CD14-positive monocyte (primary cell): Measurements from ENCODE around the gene PGM5. TPM values are rescaled to one million over a fixed set of nuclear protein-coding genes. Genes with fewer than 3 reads are reported as not detected.

Source experiments
- DNase-seq, 3 donors: peaks; one replicate each; pipeline ENCODE4 v3.0.0-alpha.2; 2011 to 2022
- H2AFZ ChIP-seq: 2 replicates; pipeline ENCODE4 v1.6.0; 2012; ENCODE audit warnings: mild to moderate bottlenecking, low read depth, low read length, inconsistent platforms; ENCODE audit not compliant: insufficient read depth, poor library complexity, severe bottlenecking
- H3K27ac ChIP-seq, 2 donors: 1 replicate in 1 of 2; 2 replicates in 1 of 2; pipeline ENCODE4 v1.5.1; 2012 to 2013; ENCODE audit warnings: low read length in 2 of 2, control low read depth in 1 of 2, inconsistent platforms in 1 of 2, low read depth in 1 of 2, mild to moderate bottlenecking in 1 of 2
- H3K27me3 ChIP-seq, 2 donors: one replicate each; pipeline versions ENCODE4 v1.6.0 to v1.6.1; 2011 to 2013; ENCODE audit warnings: low read length in 2 of 2; ENCODE audit not compliant: control insufficient read depth in 2 of 2, insufficient read depth in 2 of 2
- H3K36me3 ChIP-seq, 2 donors: replicated peaks in 1 of 2; 1 replicate in 1 of 2; 2 replicates in 1 of 2; pipeline versions ENCODE4 v1.5.1 to v1.6.1; 2012 to 2013; ENCODE audit warnings: low read length in 2 of 2, control low read depth in 1 of 2, inconsistent platforms in 1 of 2, mild to moderate bottlenecking in 1 of 2; ENCODE audit not compliant: insufficient read depth in 2 of 2, control insufficient read depth in 1 of 2
- H3K4me1 ChIP-seq, 2 donors: 1 replicate in 1 of 2; 2 replicates in 1 of 2; pipeline versions ENCODE4 v1.5.1 to v1.6.1; 2012 to 2013; ENCODE audit warnings: low read length in 2 of 2, control low read depth in 1 of 2, inconsistent platforms in 1 of 2, mild to moderate bottlenecking in 1 of 2, moderate library complexity in 1 of 2; ENCODE audit not compliant: insufficient read depth in 2 of 2, control insufficient read depth in 1 of 2
- H3K4me2 ChIP-seq: replicated peaks from 2 replicates; pipeline ENCODE3; 2012; ENCODE audit warnings: low read length, moderate library complexity, mild to moderate bottlenecking; ENCODE audit not compliant: poor library complexity, severe bottlenecking; ENCODE audit errors: extremely low read depth
- H3K4me3 ChIP-seq, 3 experiments: fragments of 200-600 bp in 1 of 3; sonication (generic) in 1 of 3; replicated peaks in 1 of 3; 1 replicate in 2 of 3; 2 replicates in 1 of 3; pipeline ENCODE4 v1.5.1; 2011 to 2013; ENCODE audit warnings: low read length in 3 of 3, mild to moderate bottlenecking in 3 of 3, control low read depth in 2 of 3, low read depth in 2 of 3, inconsistent platforms in 1 of 3, moderate library complexity in 1 of 3
- H3K79me2 ChIP-seq: 2 replicates; pipeline ENCODE4 v1.6.0; 2012; ENCODE audit warnings: mild to moderate bottlenecking, control low read depth, inconsistent platforms, low read length, moderate library complexity; ENCODE audit not compliant: insufficient read depth
- H3K9ac ChIP-seq: 2 replicates; pipeline ENCODE4 v1.6.0; 2017; ENCODE audit warnings: low read length, mild to moderate bottlenecking; ENCODE audit not compliant: insufficient read depth, poor library complexity, severe bottlenecking
- H3K9me3 ChIP-seq, 2 donors: replicated peaks in 1 of 2; 1 replicate in 1 of 2; 2 replicates in 1 of 2; pipeline versions ENCODE4 v1.5.1 to v1.6.1; 2012 to 2013; ENCODE audit warnings: low read length in 2 of 2, control low read depth in 1 of 2; ENCODE audit not compliant: control insufficient read depth in 1 of 2, insufficient read depth in 1 of 2
- H4K20me1 ChIP-seq: 2 replicates; pipeline ENCODE4 v1.6.0; 2012; ENCODE audit warnings: mild to moderate bottlenecking, low read length, control low read depth, moderate library complexity; ENCODE audit not compliant: insufficient read depth
- H3K27ac Mint-ChIP-seq, 7 donors: one replicate each; pipeline ENCODE4 v1.8.0; 2020; ENCODE audit warnings: mild to moderate bottlenecking in 7 of 7, mixed read lengths in 7 of 7, moderate library complexity in 6 of 7, inconsistent platforms in 2 of 7
- H3K27me3 Mint-ChIP-seq, 3 donors: one replicate each; pipeline ENCODE4 v1.8.0; 2021 to 2022; ENCODE audit warnings: low read depth in 3 of 3, mild to moderate bottlenecking in 3 of 3, mixed read lengths in 3 of 3, moderate library complexity in 3 of 3, inconsistent platforms in 1 of 3
- H3K36me3 Mint-ChIP-seq, 2 donors: one replicate each; pipeline ENCODE4 v1.8.0; 2020; ENCODE audit warnings: mixed read lengths in 2 of 2, inconsistent platforms in 1 of 2, mild to moderate bottlenecking in 1 of 2
- H3K4me1 Mint-ChIP-seq: one replicate; pipeline ENCODE4 v1.8.0; 2020; ENCODE audit warnings: mild to moderate bottlenecking, mixed read lengths
- H3K4me3 Mint-ChIP-seq, 2 donors: one replicate each; pipeline ENCODE4 v1.8.0; 2020; ENCODE audit warnings: mild to moderate bottlenecking in 2 of 2, mixed read lengths in 2 of 2, moderate library complexity in 1 of 2
- H3K9me3 Mint-ChIP-seq, 7 donors: one replicate each; pipeline ENCODE4 v1.8.0; 2020 to 2022; ENCODE audit warnings: mixed read lengths in 7 of 7, mild to moderate bottlenecking in 6 of 7, moderate library complexity in 6 of 7, inconsistent platforms in 2 of 7
- WGBS: methylation state at CpG from one replicate; pipeline ENCODE4 v1.1.5; 2013; ENCODE audit warnings: missing lambda C conversion rate; ENCODE audit not compliant: insufficient coverage; 5-methylcytosine and 5-hydroxymethylcytosine counted together
- intact Hi-C, 2 donors: fragments of 100-400 bp; cut with micrococcal nuclease; formaldehyde crosslinking; loops; one replicate each; pipeline versions ENCODE4 v1.15.0 to v1.15.1; 2023
- polyA plus RNA-seq, 3 donors: library from polyadenylated mRNA; depleted of rRNA in 1 of 3; unstranded in 2 of 3; stranded (reverse) in 1 of 3; fragments of 300-500 nt in 2 of 3; fragments of >200 nt in 1 of 3; fragmentation: Illumina TruSeq in 2 of 3; gene quantifications; 1 replicate in 2 of 3; 2 replicates in 1 of 3; pipeline ENCODE4 v1.2.3, GENCODE V29; 2012 to 2021
- TF ChIP-seq, protein P1 (sequence below): fragments of 200-600 bp; IDR thresholded peaks from one replicate; pipeline ENCODE4 v1.8.0; 2022; ENCODE audit warnings: antibody characterized with exemption, mild to moderate bottlenecking

PGM5 gene
- polyA plus RNA-seq, 3 donors, result 0.35 to 1.2 (median 1.1) TPM

- peaks cover 11% of the 10 kb centered on the region for H3K4me1 Mint-ChIP-seq
- no peak overlapping the region for H2AFZ ChIP-seq
- H3K4me3 Mint-ChIP-seq, result no peak overlapping the region
Observed at GRCh38 chr9:68472119-68472518, 115.7 kb downstream of the PGM5 start.

GRCh38 chr9:68473790-68474189 lies 117.4 kb downstream of the PGM5 start:
- Histone ChIP-seq H3K9ac (no peak overlapping the region), H3K27me3 (no peaks in the 10 kb centered on the region), H3K9me3 (no peaks in the 10 kb centered on the region), H4K20me1 (no peaks in the 10 kb centered on the region), H3K79me2 (no peaks in the 10 kb centered on the region), H3K4me2 (no peak overlapping the region), H3K27ac (no peak overlapping the region), H3K36me3 (no peaks in the 10 kb centered on the region), H3K4me1 (peaks cover 0 to 2% of the 10 kb centered on the region in 2 donors), H3K4me3 (no peak overlapping the region), H2AFZ (no peak overlapping the region)
- Mint-ChIP-seq H3K9me3 (peaks cover 0 to 1% (median 0%) of the 10 kb centered on the region in 7 donors), H3K4me3 (no peak overlapping the region), H3K27ac (peak overlapping the region in 1 of 7 donors; percentile 48), H3K4me1 (peaks cover 11% of the 10 kb centered on the region), H3K27me3 (peaks cover 0 to 4% (median 0%) of the 10 kb centered on the region in 3 donors), H3K36me3 (no peaks in the 10 kb centered on the region)
- 0% methylated on average over 1 of the region's 3 CpGs for WGBS
- DNase-seq, result peak; percentile 14 to 30 (median 21)
- TF ChIP-seq, protein P1, sequence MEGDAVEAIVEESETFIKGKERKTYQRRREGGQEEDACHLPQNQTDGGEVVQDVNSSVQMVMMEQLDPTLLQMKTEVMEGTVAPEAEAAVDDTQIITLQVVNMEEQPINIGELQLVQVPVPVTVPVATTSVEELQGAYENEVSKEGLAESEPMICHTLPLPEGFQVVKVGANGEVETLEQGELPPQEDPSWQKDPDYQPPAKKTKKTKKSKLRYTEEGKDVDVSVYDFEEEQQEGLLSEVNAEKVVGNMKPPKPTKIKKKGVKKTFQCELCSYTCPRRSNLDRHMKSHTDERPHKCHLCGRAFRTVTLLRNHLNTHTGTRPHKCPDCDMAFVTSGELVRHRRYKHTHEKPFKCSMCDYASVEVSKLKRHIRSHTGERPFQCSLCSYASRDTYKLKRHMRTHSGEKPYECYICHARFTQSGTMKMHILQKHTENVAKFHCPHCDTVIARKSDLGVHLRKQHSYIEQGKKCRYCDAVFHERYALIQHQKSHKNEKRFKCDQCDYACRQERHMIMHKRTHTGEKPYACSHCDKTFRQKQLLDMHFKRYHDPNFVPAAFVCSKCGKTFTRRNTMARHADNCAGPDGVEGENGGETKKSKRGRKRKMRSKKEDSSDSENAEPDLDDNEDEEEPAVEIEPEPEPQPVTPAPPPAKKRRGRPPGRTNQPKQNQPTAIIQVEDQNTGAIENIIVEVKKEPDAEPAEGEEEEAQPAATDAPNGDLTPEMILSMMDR, result no peak
- intact Hi-C loops, result no loop called here

More at GRCh38 chr9:68472119-68472518, 115.7 kb downstream of the PGM5 start:
- Histone ChIP-seq H3K36me3 (no peaks in the 10 kb centered on the region), H3K4me3 (no peak overlapping the region), H3K79me2 (no peaks in the 10 kb centered on the region), H3K4me2 (no peak overlapping the region), H3K9ac (no peak overlapping the region), H3K27ac (no peak overlapping the region), H3K27me3 (no peaks in the 10 kb centered on the region), H4K20me1 (no peaks in the 10 kb centered on the region), H3K9me3 (no peaks in the 10 kb centered on the region), H3K4me1 (peaks cover 0 to 2% of the 10 kb centered on the region in 2 donors)
- TF ChIP-seq, protein P1, result no peak
- DNase-seq, result no peak
- Mint-ChIP-seq H3K9me3 (peaks cover 0 to 1% (median 0%) of the 10 kb centered on the region in 7 donors), H3K27ac (no peak overlapping the region), H3K36me3 (no peaks in the 10 kb centered on the region), H3K27me3 (peaks cover 0 to 2% (median 0%) of the 10 kb centered on the region in 3 donors)
- intact Hi-C loops, result no loop called here
- WGBS, result no CpG with 5 or more reads among the region's 2 CpGs
